Tibial artery (tissue), 4 donors: ENCODE measurements around the gene KCND2.
A peak's percentile ranks its signal among the peaks of the same experiment; 100 is the strongest.

ENCODE experiments used
- DNase-seq, 2 donors: peaks; one replicate each; pipeline ENCODE4 v3.0.0-alpha.2; 2019
- H3K27ac ChIP-seq, 2 donors: fragments of 200-600 bp; sonication (generic) in 1 of 2; 1 replicate in 1 of 2; 2 replicates in 1 of 2; pipeline ENCODE4 v1.5.1; 2018 to 2019; ENCODE audit warnings: mild to moderate bottlenecking in 1 of 2
- H3K27me3 ChIP-seq, 2 donors: fragments of 200-600 bp; sonication (generic) in 1 of 2; one replicate each; pipeline versions ENCODE4 v1.5.1 to v1.6.0; 2016 to 2019
- H3K36me3 ChIP-seq, 3 donors: fragments of 200-600 bp; sonication (generic) in 2 of 3; one replicate each; pipeline ENCODE4 v1.5.1; 2016 to 2019; ENCODE audit warnings: mild to moderate bottlenecking in 2 of 3
- H3K4me1 ChIP-seq, 4 donors: fragments of 200-600 bp; sonication (generic) in 2 of 4; 1 replicate in 3 of 4; 2 replicates in 1 of 4; pipeline ENCODE4 v1.5.1; 2016 to 2019
- H3K4me3 ChIP-seq, 2 donors: fragments of 200-600 bp; sonication (generic) in 1 of 2; 1 replicate in 1 of 2; 2 replicates in 1 of 2; pipeline ENCODE4 v1.5.1; 2018 to 2019; ENCODE audit warnings: mild to moderate bottlenecking in 2 of 2
- H3K9me3 ChIP-seq, 3 donors: fragments of 200-600 bp; sonication (generic) in 1 of 3; one replicate each; pipeline ENCODE4 v1.5.1; 2016 to 2019
- CTCF ChIP-seq, 2 experiments: fragments of 200-600 bp in 1 of 2; fragments of 450-650 bp in 1 of 2; IDR thresholded peaks; one replicate each; pipeline ENCODE4 v1.5.1; 2017 to 2019; ENCODE audit warnings: antibody characterized with exemption in 2 of 2, mild to moderate bottlenecking in 1 of 2, moderate library complexity in 1 of 2
- intact Hi-C: fragments of 100-400 bp; cut with DNase I; formaldehyde crosslinking; loops from one replicate; pipeline ENCODE4 v1.15.0; 2023; ENCODE audit warnings: low total_unique reads

Gene KCND2

GRCh38 chr7:120724955-120725354, 452.0 kb downstream of the KCND2 start:
- H3K4me1 ChIP-seq: no peaks in the 10 kb centered on the region
- intact Hi-C loops: no loop called here
- no peaks in the 10 kb centered on the region for H3K36me3 ChIP-seq
- no peak overlapping the region for H3K27ac ChIP-seq
- H3K9me3 ChIP-seq: no peaks in the 10 kb centered on the region
- TF ChIP-seq CTCF (IDR thresholded peaks at IDR 0.05): no peak
- no peak overlapping the region for H3K4me3 ChIP-seq
- DNase-seq: no peak
- H3K27me3 ChIP-seq: no peaks in the 10 kb centered on the region

GRCh38 chr7:120725376-120726039, 452.5 kb downstream of the KCND2 start:
- peak; percentile 40 to 50 for TF ChIP-seq CTCF (IDR thresholded peaks at IDR 0.05)
- H3K4me1 ChIP-seq: no peaks in the 10 kb centered on the region
- H3K4me3 ChIP-seq: no peak overlapping the region
- H3K9me3 ChIP-seq: no peaks in the 10 kb centered on the region
- H3K27ac ChIP-seq: no peak overlapping the region
- no peaks in the 10 kb centered on the region for H3K27me3 ChIP-seq
- no peak for DNase-seq
- H3K36me3 ChIP-seq: no peaks in the 10 kb centered on the region
- intact Hi-C loops: no loop called here

GRCh38 chr7:120729245-120729644, 456.3 kb downstream of the KCND2 start:
- no peak for TF ChIP-seq CTCF (IDR thresholded peaks at IDR 0.05)
- Histone ChIP-seq H3K27me3 (no peaks in the 10 kb centered on the region), H3K36me3 (no peaks in the 10 kb centered on the region), H3K27ac (no peak overlapping the region), H3K9me3 (no peaks in the 10 kb centered on the region), H3K4me3 (no peak overlapping the region), H3K4me1 (no peaks in the 10 kb centered on the region)
- DNase-seq: no peak
- intact Hi-C loops: no loop called here

GRCh38 chr7:120731271-120731670, 458.3 kb downstream of the KCND2 start:
- DNase-seq: no peak
- TF ChIP-seq CTCF (IDR thresholded peaks at IDR 0.05): no peak
- no peaks in the 10 kb centered on the region for H3K9me3 ChIP-seq
- H3K27me3 ChIP-seq: no peaks in the 10 kb centered on the region
- no peaks in the 10 kb centered on the region for H3K4me1 ChIP-seq
- no peaks in the 10 kb centered on the region for H3K36me3 ChIP-seq
- intact Hi-C loops: no loop called here
- no peak overlapping the region for H3K4me3 ChIP-seq
- H3K27ac ChIP-seq: no peak overlapping the region

GRCh38 chr7:120732256-120732655, 459.3 kb downstream of the KCND2 start:
- no peaks in the 10 kb centered on the region for H3K27me3 ChIP-seq
- no peaks in the 10 kb centered on the region for H3K9me3 ChIP-seq
- intact Hi-C loops: no loop called here
- no peak for TF ChIP-seq CTCF (IDR thresholded peaks at IDR 0.05)
- DNase-seq: no peak
- H3K36me3 ChIP-seq: no peaks in the 10 kb centered on the region
- H3K4me3 ChIP-seq: no peak overlapping the region
- no peaks in the 10 kb centered on the region for H3K4me1 ChIP-seq
- H3K27ac ChIP-seq: no peak overlapping the region

- H3K4me1 ChIP-seq: no peaks in the 10 kb centered on the region
- H3K4me3 ChIP-seq: no peak overlapping the region
- no peak for DNase-seq
- no peaks in the 10 kb centered on the region for H3K27me3 ChIP-seq
- no peaks in the 10 kb centered on the region for H3K9me3 ChIP-seq
- no peak overlapping the region for H3K27ac ChIP-seq
- intact Hi-C loops: no loop called here
- no peak for TF ChIP-seq CTCF (IDR thresholded peaks at IDR 0.05)
- no peaks in the 10 kb centered on the region for H3K36me3 ChIP-seq
Observed at GRCh38 chr7:120733143-120733542, 460.2 kb downstream of the KCND2 start.
